HG03064 (cell line): Measurements from ENCODE around the gene KLK2.

ENCODE experiments used
- ATAC-seq: cut with Tn5 transposase; IDR thresholded peaks from one replicate; pipeline ENCODE4 v1.9.1; 2021; ENCODE audit warnings: low read depth; ENCODE audit not compliant: unreplicated experiment

Gene KLK2

GRCh38 chr19:50921426-50922316 is 48.4 kb downstream of the KLK2 start:
- ATAC-seq: no peak

GRCh38 chr19:50922317-50922853 is 49.1 kb downstream of the KLK2 start:
- no peak for ATAC-seq

- ATAC-seq: no peak
Observed at GRCh38 chr19:50924586-50924985, 51.3 kb downstream of the KLK2 start.

- ATAC-seq: no peak
Observed at GRCh38 chr19:50925734-50926133, 52.5 kb downstream of the KLK2 start.

GRCh38 chr19:50926144-50926543 is 52.9 kb downstream of the KLK2 start:
- no peak for ATAC-seq

GRCh38 chr19:50928831-50929230 is 55.6 kb downstream of the KLK2 start:
- no peak for ATAC-seq
